ENCODE measurements around the gene KIF3A. TPM values are rescaled to one million over a fixed set of nuclear protein-coding genes. Genes with fewer than 3 reads are reported as not detected.

Gene KIF3A
- total RNA-seq: 3.9 and 4.9 TPM in 2 replicates

GRCh38 chr5:132736853-132737833 lies at the start of gene KIF3A:
KIF3A (minus strand) TSS chr5:132737546; CDS start chr5:132737419, 127 bp downstream.

GRCh38 chr5:132777209-132778069 lies 40.1 kb upstream of the KIF3A start, which contains the start of gene SEPTIN8:
SEPTIN8 (minus strand) TSS chr5:132777239; CDS start chr5:132777137, 102 bp downstream.

GRCh38 chr5:132746954-132747615 lies 9.7 kb upstream of the KIF3A start, which contains the start of gene CCNI2:
CCNI2 (plus strand) TSS chr5:132747426; CDS start chr5:132747496, 70 bp downstream.

GRCh38 chr5:132673939-132674630 lies 63.3 kb downstream of the KIF3A start, which contains the start of gene IL4:
IL4 (plus strand) TSS chr5:132673989; CDS start chr5:132674051, 62 bp downstream.

GRCh38 chr5:132657676-132658380 lies 79.5 kb downstream of the KIF3A start, which contains the start of gene IL13:
IL13 (plus strand) TSS chr5:132658173; CDS start chr5:132658187, 14 bp downstream.

Other genes with a start within 250 kb of the KIF3A start
- gene IRF1, start 246.8 kb downstream of the KIF3A start, total RNA-seq: 28.8 and 40.8 TPM in 2 replicates
- not detected in 2 replicates for gene IL5, start 194.0 kb downstream of the KIF3A start, total RNA-seq
- gene RAD50, start 180.6 kb downstream of the KIF3A start, total RNA-seq: 6.9 and 12.6 TPM in 2 replicates
- not detected in 2 replicates for gene IL13, start 79.4 kb downstream of the KIF3A start, total RNA-seq
- gene IL4, start 63.6 kb downstream of the KIF3A start, total RNA-seq: not detected in 2 replicates
- not detected in 2 replicates for gene CCNI2, start 9.9 kb upstream of the KIF3A start, total RNA-seq
- 40.9 and 45.4 TPM in 2 replicates for gene SEPTIN8, start 39.7 kb upstream of the KIF3A start, total RNA-seq
- gene SOWAHA, start 75.8 kb upstream of the KIF3A start, total RNA-seq: under 0.01 TPM in 1 of 2 replicates, not detected in the other
- gene SHROOM1, start 93.1 kb upstream of the KIF3A start, total RNA-seq: 15.6 and 16.7 TPM in 2 replicates
- gene GDF9, start 128.9 kb upstream of the KIF3A start, total RNA-seq: 0.18 TPM in 1 of 2 replicates, not detected in the other
- gene UQCRQ, start 129.1 kb upstream of the KIF3A start, total RNA-seq: 185 and 209 TPM in 2 replicates
- 1.6 TPM in 1 of 2 replicates, not detected in the other for gene LEAP2, start 136.1 kb upstream of the KIF3A start, total RNA-seq
- 25.7 and 35.8 TPM in 2 replicates for gene AFF4, start 226.1 kb upstream of the KIF3A start, total RNA-seq

Data from myometrial cell (primary cell).